ENCODE results near the gene MTOR.

DNA sequence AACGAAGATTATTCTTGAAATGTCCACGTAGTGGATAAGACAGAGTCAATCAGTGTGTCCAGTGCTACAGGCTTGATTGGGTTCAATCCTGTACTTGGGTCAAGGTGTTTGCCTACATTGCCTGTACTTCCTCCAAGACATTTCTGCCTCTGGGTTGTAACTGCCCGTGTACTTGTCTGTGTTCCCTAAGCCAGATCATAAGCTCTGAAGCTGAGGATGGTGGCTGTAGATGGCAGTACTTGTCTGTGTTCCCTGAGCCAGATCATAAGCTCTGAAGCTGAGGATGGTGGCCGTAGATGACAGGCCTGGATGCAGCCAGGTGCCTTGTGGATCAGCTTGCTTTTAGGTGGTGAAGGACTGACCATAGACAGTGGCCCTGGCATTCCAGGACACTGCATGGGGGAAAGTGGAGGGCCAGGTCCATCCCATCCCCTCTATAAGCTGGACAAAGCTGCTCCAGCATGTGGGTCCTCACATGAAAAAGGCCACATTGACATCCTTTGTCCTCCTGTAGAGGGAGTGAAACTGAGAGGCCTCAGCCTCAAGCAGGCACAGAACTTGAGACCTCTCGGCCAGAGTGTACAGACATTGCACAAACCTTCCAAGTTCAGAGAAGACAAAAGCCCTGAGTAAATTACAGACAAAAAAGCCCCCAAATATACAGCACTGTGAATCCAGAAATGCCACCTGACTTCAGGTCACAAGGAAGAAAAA, 200.5 kb downstream of the MTOR start:
- TF ChIP-seq, protein P1, sequence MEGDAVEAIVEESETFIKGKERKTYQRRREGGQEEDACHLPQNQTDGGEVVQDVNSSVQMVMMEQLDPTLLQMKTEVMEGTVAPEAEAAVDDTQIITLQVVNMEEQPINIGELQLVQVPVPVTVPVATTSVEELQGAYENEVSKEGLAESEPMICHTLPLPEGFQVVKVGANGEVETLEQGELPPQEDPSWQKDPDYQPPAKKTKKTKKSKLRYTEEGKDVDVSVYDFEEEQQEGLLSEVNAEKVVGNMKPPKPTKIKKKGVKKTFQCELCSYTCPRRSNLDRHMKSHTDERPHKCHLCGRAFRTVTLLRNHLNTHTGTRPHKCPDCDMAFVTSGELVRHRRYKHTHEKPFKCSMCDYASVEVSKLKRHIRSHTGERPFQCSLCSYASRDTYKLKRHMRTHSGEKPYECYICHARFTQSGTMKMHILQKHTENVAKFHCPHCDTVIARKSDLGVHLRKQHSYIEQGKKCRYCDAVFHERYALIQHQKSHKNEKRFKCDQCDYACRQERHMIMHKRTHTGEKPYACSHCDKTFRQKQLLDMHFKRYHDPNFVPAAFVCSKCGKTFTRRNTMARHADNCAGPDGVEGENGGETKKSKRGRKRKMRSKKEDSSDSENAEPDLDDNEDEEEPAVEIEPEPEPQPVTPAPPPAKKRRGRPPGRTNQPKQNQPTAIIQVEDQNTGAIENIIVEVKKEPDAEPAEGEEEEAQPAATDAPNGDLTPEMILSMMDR (conservative IDR thresholded peaks at IDR 0.05): no peak
- no peak for TF ChIP-seq ZFX (IDR thresholded peaks at IDR 0.05)
